RWPE1 (cell line): ENCODE data around the gene FAM228B.
A peak's percentile ranks its signal among the peaks of the same experiment; 100 is the strongest.
"Not testable (repeated sequence)": the region's sequence is repeated elsewhere in the genome, so short reads cannot be mapped to it uniquely, and the experiment has no call there.

ENCODE experiments used
- CTCF ChIA-PET: fragments of 350-600 bp; sonication (Branson Sonifier 250); formaldehyde crosslinking; extraction: SDS; loops from one replicate; lab custom pipeline; 2021; lab: Yijun Ruan, JAX
- POLR2A ChIA-PET: fragments of 400-600 bp; formaldehyde crosslinking; extraction: SDS; loops from one replicate; lab custom pipeline; 2020; ENCODE audit warnings: antibody characterized with exemption; ENCODE audit not compliant: low non-redundant PET; lab: Yijun Ruan, JAX
- DNase-seq: peaks from one replicate; pipeline ENCODE4 v3.0.0; 2012; ENCODE audit warnings: low spot score
- H3K27ac ChIP-seq: fragments of 450-650 bp; 2 replicates; pipeline ENCODE4 v1.5.1; 2017
- CTCF ChIP-seq: fragments of 450-650 bp; conservative IDR thresholded peaks from 2 replicates; pipeline ENCODE4 v1.5.1; 2017; ENCODE audit warnings: low read depth, mild to moderate bottlenecking

Gene FAM228B

GRCh38 chr2:24107336-24107735 is 15.9 kb upstream of the FAM228B start:
- no peak for DNase-seq
- no peak for TF ChIP-seq CTCF
- POLR2A ChIA-PET = no interaction called here
- H3K27ac ChIP-seq = no peak overlapping the region
- CTCF ChIA-PET = interaction anchor here (0.5 kb wide), 1 partner anchor 32 kb away, joined by 3 read pairs; no protein-coding TSS in a partner anchor

DNA sequence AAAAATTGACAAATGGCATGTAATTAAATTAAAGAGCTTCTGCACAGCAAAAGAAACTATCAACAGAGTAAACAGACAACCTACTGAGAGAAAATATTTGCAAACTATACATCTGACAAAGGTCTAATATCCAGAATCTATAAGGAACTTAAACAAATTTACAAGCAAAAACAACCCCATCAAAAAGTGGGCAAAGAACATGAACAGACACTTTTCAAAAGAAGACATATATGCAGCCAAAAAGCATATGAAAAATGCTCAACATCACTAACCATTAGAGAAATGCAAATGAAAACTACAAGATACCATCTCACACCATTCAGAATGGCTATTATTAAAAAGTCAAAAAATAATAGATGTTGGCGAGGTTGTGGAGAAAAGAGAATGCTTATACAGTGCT is 13.8 kb upstream of the FAM228B start:
- DNase-seq, CTCF ChIA-PET, POLR2A ChIA-PET, H3K27ac ChIP-seq: not testable (repeated sequence)

GRCh38 chr2:24110660-24111303 is 12.5 kb upstream of the FAM228B start:
- no peak for DNase-seq
- H3K27ac ChIP-seq = no peak overlapping the region
- POLR2A ChIA-PET = no interaction called here
- CTCF ChIA-PET = interaction anchor here (0.8 to 1.2 kb wide), 2 partner anchors 27 to 1014 kb away, joined by 3 to 4 read pairs; no protein-coding TSS in a partner anchor
- no peak for TF ChIP-seq CTCF

DNA sequence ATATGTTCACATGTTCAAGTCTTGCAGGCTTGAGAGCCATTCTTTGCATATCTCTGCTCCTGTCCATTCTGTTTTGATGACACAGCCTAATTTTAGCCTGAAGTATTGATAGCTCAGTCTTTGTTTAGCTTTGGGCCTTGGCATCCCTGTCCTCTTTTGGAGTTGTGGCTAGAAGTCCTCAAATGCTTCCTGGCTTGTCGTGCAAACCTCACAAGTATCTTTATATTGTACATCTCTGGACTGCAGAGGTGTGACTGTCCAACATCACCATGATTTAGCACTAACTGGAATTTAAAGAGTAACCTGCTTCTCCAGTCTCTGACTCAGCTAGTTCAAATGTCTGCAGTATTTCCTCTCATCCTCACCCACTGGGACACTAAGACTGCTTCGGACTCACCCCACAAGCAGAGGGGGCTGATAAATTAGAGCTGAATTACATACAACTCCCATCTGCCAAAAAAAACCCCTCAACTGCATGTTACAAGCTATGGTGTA is 11.8 kb upstream of the FAM228B start:
- peak; percentile 42 for DNase-seq
- TF ChIP-seq CTCF = no peak
- no peak overlapping the region for H3K27ac ChIP-seq
- ChIA-PET POLR2A (no interaction called here), CTCF (interaction anchor here (0.6 to 1.2 kb wide), 3 partner anchors 28 to 1111 kb away, joined by 3 to 6 read pairs (median 4); no protein-coding TSS in a partner anchor)

DNA sequence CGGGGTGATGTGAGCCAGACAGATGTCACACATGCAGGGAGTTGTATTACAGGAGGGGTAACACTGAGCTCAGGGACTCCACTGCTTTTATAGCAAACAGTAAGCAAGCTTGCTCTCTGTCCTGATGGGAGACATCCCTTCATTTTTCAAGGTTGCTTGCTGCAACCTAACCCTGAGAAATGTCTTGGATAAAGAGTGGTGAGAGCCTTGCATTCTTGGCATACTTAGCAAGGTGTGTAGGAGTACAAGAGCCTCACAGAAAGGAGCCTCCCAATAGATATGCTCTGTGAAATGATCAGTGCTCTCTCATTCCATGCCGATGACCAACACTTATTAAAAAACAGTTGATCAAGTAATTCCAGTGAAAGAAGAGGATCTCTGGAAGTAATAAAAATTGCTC is 8.2 kb upstream of the FAM228B start:
- H3K27ac ChIP-seq = no peak overlapping the region
- TF ChIP-seq CTCF = no peak
- ChIA-PET CTCF (no interaction called here), POLR2A (no interaction called here)
- no peak for DNase-seq

GRCh38 chr2:24117902-24118301 is 5.4 kb upstream of the FAM228B start:
- ChIA-PET POLR2A (no interaction called here), CTCF (no interaction called here)
- no peak for DNase-seq
- no peak overlapping the region for H3K27ac ChIP-seq
- TF ChIP-seq CTCF = no peak

DNA sequence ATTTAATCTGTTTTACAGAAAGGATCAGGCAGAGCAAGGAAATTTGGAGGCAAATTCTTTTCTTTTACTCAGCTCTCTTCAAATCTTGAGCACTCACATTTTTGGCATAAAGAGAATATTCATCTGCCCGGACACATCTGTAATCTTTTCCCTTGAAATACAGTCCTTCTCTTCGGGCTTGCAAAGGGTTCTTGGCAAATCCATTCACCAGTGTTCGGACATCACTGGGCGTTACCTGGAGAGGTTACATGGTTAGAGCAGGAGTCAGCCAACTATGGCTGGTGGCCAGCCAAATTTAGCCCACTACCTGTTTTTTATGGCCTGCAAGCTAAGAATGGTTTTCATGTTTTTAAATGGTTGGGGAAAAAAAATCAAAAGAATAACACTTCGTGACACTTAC is 2.2 kb upstream of the FAM228B start:
- H3K27ac ChIP-seq = no peak overlapping the region
- POLR2A ChIA-PET = no interaction called here
- TF ChIP-seq CTCF = no peak
- no peak for DNase-seq
- CTCF ChIA-PET = interaction anchor here (0.7 kb wide), 1 partner anchor 296 kb away, joined by 3 read pairs; no protein-coding TSS in a partner anchor
